ENCODE measurements around the gene STEAP3.

STEAP3 gene

DNA sequence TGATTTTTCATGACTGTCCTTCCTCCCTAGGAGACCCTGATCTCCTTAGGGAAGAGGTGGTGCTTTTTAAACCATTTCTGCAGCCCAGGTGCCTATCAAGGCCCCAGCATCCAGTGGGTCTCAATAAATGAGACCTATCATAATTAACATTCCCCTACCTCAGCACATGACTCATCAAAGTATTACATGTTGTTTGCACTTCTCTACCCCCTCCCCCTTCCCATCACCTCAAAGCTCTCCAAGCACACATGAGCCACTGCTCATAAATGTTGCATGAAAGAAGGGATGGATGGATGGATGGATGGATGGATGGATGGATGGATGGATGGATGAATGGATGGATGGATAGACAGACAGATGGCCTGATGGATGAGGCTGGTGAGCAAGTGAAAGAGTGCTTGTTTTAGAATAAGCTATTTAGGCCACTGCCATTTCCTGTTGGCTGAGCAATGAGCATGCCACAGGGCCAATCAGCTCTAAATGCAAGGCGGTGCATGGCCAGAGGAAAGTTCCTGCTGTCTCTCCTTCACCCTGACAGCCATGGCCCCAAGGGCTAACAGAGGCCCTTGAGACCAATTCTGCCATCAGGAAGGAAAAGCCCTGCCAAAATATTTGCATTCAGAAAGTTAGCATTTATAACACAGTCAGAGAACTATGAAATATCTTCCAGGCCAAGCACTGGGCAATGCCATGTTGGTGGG lies 20.9 kb upstream of the STEAP3 start:
- H3K9ac ChIP-seq (ENCODE audit: low read depth, low read length): no peak overlapping the region
- no peaks in the 10 kb centered on the region for H3K9me3 ChIP-seq (ENCODE audit: control insufficient read depth, insufficient read depth, low read length)
- no peak overlapping the region for H3K4me3 ChIP-seq (ENCODE audit: low read depth, low read length)
- H3K36me3 ChIP-seq (ENCODE audit: control insufficient read depth, insufficient read depth, low read length): no peaks in the 10 kb centered on the region
- peaks cover 4% of the 10 kb centered on the region for H3K27me3 ChIP-seq (ENCODE audit: control insufficient read depth, insufficient read depth, low read length)
- no peaks in the 10 kb centered on the region for H3K4me1 ChIP-seq (ENCODE audit: control insufficient read depth, insufficient read depth, low read length)

GRCh38 chr2:119204525-119204924 lies 19.1 kb upstream of the STEAP3 start:
- no peaks in the 10 kb centered on the region for H3K36me3 ChIP-seq (ENCODE audit: control insufficient read depth, insufficient read depth, low read length)
- no peaks in the 10 kb centered on the region for H3K4me1 ChIP-seq (ENCODE audit: control insufficient read depth, insufficient read depth, low read length)
- H3K9ac ChIP-seq (ENCODE audit: low read depth, low read length): no peak overlapping the region
- H3K27me3 ChIP-seq (ENCODE audit: control insufficient read depth, insufficient read depth, low read length): no peaks in the 10 kb centered on the region
- no peaks in the 10 kb centered on the region for H3K9me3 ChIP-seq (ENCODE audit: control insufficient read depth, insufficient read depth, low read length)
- no peak overlapping the region for H3K4me3 ChIP-seq (ENCODE audit: low read depth, low read length)

GRCh38 chr2:119205001-119205706 lies 18.5 kb upstream of the STEAP3 start:
- Histone ChIP-seq H3K4me3 (ENCODE audit: low read depth, low read length) (no peak overlapping the region), H3K9me3 (ENCODE audit: control insufficient read depth, insufficient read depth, low read length) (no peaks in the 10 kb centered on the region), H3K4me1 (ENCODE audit: control insufficient read depth, insufficient read depth, low read length) (no peaks in the 10 kb centered on the region), H3K36me3 (ENCODE audit: control insufficient read depth, insufficient read depth, low read length) (no peaks in the 10 kb centered on the region), H3K9ac (ENCODE audit: low read depth, low read length) (no peak overlapping the region), H3K27me3 (ENCODE audit: control insufficient read depth, insufficient read depth, low read length) (no peaks in the 10 kb centered on the region)

DNA sequence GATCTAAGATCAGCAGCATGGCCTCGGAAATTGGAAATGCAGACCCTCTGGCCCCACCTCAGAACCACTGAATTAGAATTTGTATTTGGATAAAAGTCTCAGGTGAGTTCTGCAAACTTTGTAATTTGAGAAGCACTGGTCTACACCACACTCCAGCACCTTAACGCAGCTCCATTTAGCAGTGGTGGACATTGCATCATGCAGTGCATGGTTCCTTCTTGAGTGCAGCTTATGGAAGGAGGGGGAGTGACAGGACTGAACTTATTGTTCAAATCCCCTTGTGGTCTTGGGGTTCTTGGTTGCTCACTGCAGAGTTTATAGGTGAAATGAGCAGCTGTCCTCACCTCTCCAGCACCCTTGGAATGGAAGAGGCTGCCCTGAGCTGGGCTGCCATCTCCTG lies 17.4 kb upstream of the STEAP3 start:
- H3K4me1 ChIP-seq (ENCODE audit: control insufficient read depth, insufficient read depth, low read length): no peaks in the 10 kb centered on the region
- no peaks in the 10 kb centered on the region for H3K9me3 ChIP-seq (ENCODE audit: control insufficient read depth, insufficient read depth, low read length)
- H3K4me3 ChIP-seq (ENCODE audit: low read depth, low read length): no peak overlapping the region
- H3K36me3 ChIP-seq (ENCODE audit: control insufficient read depth, insufficient read depth, low read length): no peaks in the 10 kb centered on the region
- H3K9ac ChIP-seq (ENCODE audit: low read depth, low read length): no peak overlapping the region
- no peaks in the 10 kb centered on the region for H3K27me3 ChIP-seq (ENCODE audit: control insufficient read depth, insufficient read depth, low read length)

DNA sequence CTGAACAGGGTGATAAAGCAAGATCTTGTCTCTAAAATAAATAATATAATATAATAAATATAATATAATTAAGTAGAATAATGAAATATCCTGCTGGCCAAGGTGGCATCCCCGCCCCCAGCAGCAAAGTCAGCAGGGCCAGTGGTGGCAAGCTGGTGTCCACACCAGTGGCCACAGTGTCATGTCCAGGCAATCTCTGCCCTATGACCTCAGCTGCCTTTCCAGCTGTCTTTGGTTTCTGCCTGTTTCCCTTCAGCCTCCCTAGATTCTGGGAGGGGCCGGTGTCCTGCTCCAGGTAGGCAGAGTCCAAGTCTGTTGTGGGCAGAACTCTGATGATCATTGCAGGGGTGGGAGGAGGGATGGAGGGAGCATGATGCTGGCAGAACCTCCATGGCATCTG lies 16.2 kb upstream of the STEAP3 start:
- H3K4me1 ChIP-seq (ENCODE audit: control insufficient read depth, insufficient read depth, low read length): no peaks in the 10 kb centered on the region
- no peaks in the 10 kb centered on the region for H3K27me3 ChIP-seq (ENCODE audit: control insufficient read depth, insufficient read depth, low read length)
- no peaks in the 10 kb centered on the region for H3K36me3 ChIP-seq (ENCODE audit: control insufficient read depth, insufficient read depth, low read length)
- H3K9ac ChIP-seq (ENCODE audit: low read depth, low read length): no peak overlapping the region
- H3K4me3 ChIP-seq (ENCODE audit: low read depth, low read length): no peak overlapping the region
- no peaks in the 10 kb centered on the region for H3K9me3 ChIP-seq (ENCODE audit: control insufficient read depth, insufficient read depth, low read length)

DNA sequence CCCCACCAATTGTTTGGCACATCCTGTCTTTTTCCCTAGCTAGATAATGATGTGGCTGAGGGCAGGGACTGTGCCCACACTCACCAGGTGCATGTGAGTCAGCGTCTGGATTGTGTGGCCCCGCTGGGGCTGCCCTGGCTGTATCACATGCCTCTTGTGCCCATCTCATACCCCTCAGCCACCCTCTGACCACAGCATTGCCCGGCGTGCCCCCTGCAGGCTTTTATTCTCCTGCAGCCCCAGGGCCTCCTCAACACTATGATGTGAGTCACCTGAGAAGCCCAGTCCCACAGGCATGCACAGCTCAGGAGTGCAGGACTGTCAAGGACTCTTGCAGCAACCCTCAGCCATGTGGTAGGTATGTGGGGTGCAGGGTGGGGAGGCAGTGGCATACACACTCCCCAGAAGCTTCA lies 14.8 kb upstream of the STEAP3 start:
- H3K4me1 ChIP-seq (ENCODE audit: control insufficient read depth, insufficient read depth, low read length): no peaks in the 10 kb centered on the region
- no peaks in the 10 kb centered on the region for H3K9me3 ChIP-seq (ENCODE audit: control insufficient read depth, insufficient read depth, low read length)
- H3K27me3 ChIP-seq (ENCODE audit: control insufficient read depth, insufficient read depth, low read length): no peaks in the 10 kb centered on the region

GRCh38 chr2:119212139-119212800 lies 11.4 kb upstream of the STEAP3 start:
- Histone ChIP-seq H3K9ac (ENCODE audit: low read depth, low read length) (no peak overlapping the region), H3K27me3 (ENCODE audit: control insufficient read depth, insufficient read depth, low read length) (no peaks in the 10 kb centered on the region), H3K36me3 (ENCODE audit: control insufficient read depth, insufficient read depth, low read length) (no peaks in the 10 kb centered on the region), H3K4me3 (ENCODE audit: low read depth, low read length) (no peak overlapping the region), H3K4me1 (ENCODE audit: control insufficient read depth, insufficient read depth, low read length) (peaks cover 4% of the 10 kb centered on the region), H3K9me3 (ENCODE audit: control insufficient read depth, insufficient read depth, low read length) (no peaks in the 10 kb centered on the region)

More for the DNA sequence above, 14.8 kb upstream of the STEAP3 start:
- no peak overlapping the region for H3K4me3 ChIP-seq (ENCODE audit: low read depth, low read length)
- H3K36me3 ChIP-seq (ENCODE audit: control insufficient read depth, insufficient read depth, low read length): no peaks in the 10 kb centered on the region
- H3K9ac ChIP-seq (ENCODE audit: low read depth, low read length): no peak overlapping the region

DNA sequence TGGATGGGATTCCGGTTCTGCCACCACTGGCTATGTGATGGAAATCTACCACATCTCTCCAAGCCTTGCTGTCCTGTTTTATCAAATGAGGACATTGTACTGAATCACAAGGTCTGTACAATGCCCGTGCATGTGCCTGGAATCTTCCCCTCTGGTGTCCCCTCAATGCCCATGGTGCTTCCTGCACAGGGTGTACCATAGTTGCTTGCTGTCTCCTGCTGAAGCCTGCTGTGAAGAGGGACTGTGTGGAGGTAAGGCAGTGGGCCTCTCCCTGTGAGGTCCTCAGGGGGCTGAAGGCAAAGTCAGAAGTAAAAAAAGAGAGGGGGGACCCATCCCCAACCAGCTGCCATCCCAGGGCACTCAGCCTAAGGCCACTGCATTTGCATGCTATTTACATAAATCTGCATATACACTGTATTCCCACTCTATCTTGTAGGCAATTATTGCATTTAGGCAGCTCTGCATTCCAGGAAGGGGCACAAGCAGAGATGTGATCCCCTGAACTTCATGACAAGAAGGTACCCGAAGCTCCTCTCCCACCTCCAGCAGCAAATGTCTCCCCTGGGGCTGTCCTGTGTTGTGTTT lies 9.1 kb upstream of the STEAP3 start:
- Histone ChIP-seq H3K9me3 (ENCODE audit: control insufficient read depth, insufficient read depth, low read length) (no peaks in the 10 kb centered on the region), H3K9ac (ENCODE audit: low read depth, low read length) (no peak overlapping the region), H3K4me1 (ENCODE audit: control insufficient read depth, insufficient read depth, low read length) (peaks cover 17% of the 10 kb centered on the region), H3K27me3 (ENCODE audit: control insufficient read depth, insufficient read depth, low read length) (peaks cover 3% of the 10 kb centered on the region), H3K4me3 (ENCODE audit: low read depth, low read length) (no peak overlapping the region), H3K36me3 (ENCODE audit: control insufficient read depth, insufficient read depth, low read length) (no peaks in the 10 kb centered on the region)

GRCh38 chr2:119216994-119217393 lies 6.6 kb upstream of the STEAP3 start:
- Histone ChIP-seq H3K4me3 (ENCODE audit: low read depth, low read length) (no peak overlapping the region), H3K4me1 (ENCODE audit: control insufficient read depth, insufficient read depth, low read length) (peaks cover 19% of the 10 kb centered on the region), H3K27me3 (ENCODE audit: control insufficient read depth, insufficient read depth, low read length) (peaks cover 6% of the 10 kb centered on the region), H3K36me3 (ENCODE audit: control insufficient read depth, insufficient read depth, low read length) (no peaks in the 10 kb centered on the region), H3K9ac (ENCODE audit: low read depth, low read length) (no peak overlapping the region), H3K9me3 (ENCODE audit: control insufficient read depth, insufficient read depth, low read length) (no peaks in the 10 kb centered on the region)

DNA sequence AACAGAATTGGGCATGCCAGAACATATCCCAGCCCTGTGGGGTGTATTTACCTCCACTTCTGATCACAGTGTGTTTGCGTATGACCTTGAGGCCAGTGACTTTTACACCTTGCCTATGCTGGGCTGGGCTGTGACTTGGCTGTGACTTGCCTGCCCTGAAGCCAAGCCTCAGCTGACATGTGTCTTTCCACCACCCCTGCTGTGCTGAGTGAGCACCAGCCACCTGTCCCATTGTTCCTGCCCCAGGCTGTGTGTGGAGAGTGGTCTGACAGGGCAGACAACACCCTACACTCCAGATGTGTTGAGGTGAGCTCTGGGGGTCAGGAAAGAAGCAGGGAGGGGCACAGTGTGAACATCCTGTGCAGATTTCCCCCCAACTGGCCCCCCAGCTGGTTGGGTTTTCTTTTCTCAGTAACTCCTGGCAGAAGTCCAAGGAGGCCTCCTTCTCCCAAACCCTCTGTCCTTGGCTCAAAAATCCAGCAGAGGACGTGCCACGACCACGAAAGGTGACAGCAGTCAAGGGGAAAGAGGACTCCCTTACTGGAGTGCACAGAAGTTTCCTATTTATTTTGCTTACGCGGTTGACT lies 5.1 kb upstream of the STEAP3 start:
- no peaks in the 10 kb centered on the region for H3K36me3 ChIP-seq (ENCODE audit: control insufficient read depth, insufficient read depth, low read length)
- H3K4me3 ChIP-seq (ENCODE audit: low read depth, low read length): no peak overlapping the region
- no peaks in the 10 kb centered on the region for H3K9me3 ChIP-seq (ENCODE audit: control insufficient read depth, insufficient read depth, low read length)
- peaks cover 6% of the 10 kb centered on the region for H3K27me3 ChIP-seq (ENCODE audit: control insufficient read depth, insufficient read depth, low read length)
- H3K9ac ChIP-seq (ENCODE audit: low read depth, low read length): no peak overlapping the region
- H3K4me1 ChIP-seq (ENCODE audit: control insufficient read depth, insufficient read depth, low read length): peaks cover 19% of the 10 kb centered on the region

- peaks cover 17% of the 10 kb centered on the region for H3K4me1 ChIP-seq (ENCODE audit: control insufficient read depth, insufficient read depth, low read length)
- no peak overlapping the region for H3K4me3 ChIP-seq (ENCODE audit: low read depth, low read length)
- H3K9me3 ChIP-seq (ENCODE audit: control insufficient read depth, insufficient read depth, low read length): no peaks in the 10 kb centered on the region
- no peak overlapping the region for H3K9ac ChIP-seq (ENCODE audit: low read depth, low read length)
- no peaks in the 10 kb centered on the region for H3K36me3 ChIP-seq (ENCODE audit: control insufficient read depth, insufficient read depth, low read length)
- peaks cover 15% of the 10 kb centered on the region for H3K27me3 ChIP-seq (ENCODE audit: control insufficient read depth, insufficient read depth, low read length)
Measured at GRCh38 chr2:119219873-119220272, 3.8 kb upstream of the STEAP3 start.

All from iPS-15b (cell line).